HEK293 (cell line): ENCODE data around the gene TDRKH.

Source experiments
- CTCF ChIA-PET: fragments of 350-600 bp; formaldehyde crosslinking; extraction: SDS; loops from one replicate; lab custom pipeline; 2021; ENCODE audit warnings: antibody characterized with exemption; lab: Yijun Ruan, JAX
- POLR2A ChIA-PET: fragments of 300-600 bp; formaldehyde crosslinking; extraction: SDS; loops from one replicate; lab custom pipeline; 2020; ENCODE audit warnings: antibody characterized with exemption, inconsistent platforms; lab: Yijun Ruan, JAX
- H3K27ac ChIP-seq: fragments of 200-500 bp; sonication (Bioruptor generic); 2 replicates; pipeline ENCODE4 v1.5.1; 2014; ENCODE audit warnings: low read depth, low read length, control low read depth, inconsistent platforms; ENCODE audit errors: extremely low read depth
- H3K36me3 ChIP-seq, 2 experiments: fragments of 200-500 bp in 1 of 2; sonication (Bioruptor generic) in 1 of 2; 1 replicate in 1 of 2; 2 replicates in 1 of 2; pipeline ENCODE4 v1.5.1; 2014 to 2017; ENCODE audit warnings: inconsistent platforms in 2 of 2, low read length in 2 of 2; ENCODE audit not compliant: control insufficient read depth in 2 of 2, insufficient read depth in 1 of 2
- H3K4me1 ChIP-seq: fragments of 200-500 bp; sonication (Bioruptor generic); 2 replicates; pipeline ENCODE4 v1.5.1; 2014; ENCODE audit warnings: mild to moderate bottlenecking, low read length, inconsistent platforms; ENCODE audit not compliant: control insufficient read depth, insufficient read depth
- H3K4me3 ChIP-seq: 2 replicates; pipeline ENCODE4 v1.5.1; 2011; ENCODE audit warnings: low read depth, mild to moderate bottlenecking, control low read depth, low read length, moderate library complexity
- H3K9me3 ChIP-seq: fragments of 200-500 bp; sonication (Bioruptor generic); 2 replicates; pipeline ENCODE4 v1.5.1; 2014; ENCODE audit warnings: low read depth, low read length, inconsistent platforms; ENCODE audit not compliant: control insufficient read depth, insufficient read depth
- IKZF3 ChIP-seq: fragments of 450-650 bp; IDR thresholded peaks from 2 replicates; pipeline ENCODE4 v1.5.0; 2018; ENCODE audit warnings: missing biosample characterization, mild to moderate bottlenecking, missing genetic modification characterization, moderate library complexity
- KLF1 ChIP-seq: fragments of 450-650 bp; formaldehyde crosslinking; IDR thresholded peaks from 2 replicates; pipeline ENCODE4 v1.5.1; 2016; ENCODE audit warnings: missing biosample characterization, missing genetic modification characterization
- MEIS1 ChIP-seq: sonication (generic); formaldehyde crosslinking; IDR thresholded peaks from 2 replicates; pipeline ENCODE4 v1.8.1; 2022; ENCODE audit warnings: missing genetic modification reagents, mild to moderate bottlenecking, borderline replicate concordance
- RBAK ChIP-seq: fragments of 450-650 bp; formaldehyde crosslinking; IDR thresholded peaks from 2 replicates; pipeline ENCODE4 v1.5.1; 2016; ENCODE audit warnings: missing biosample characterization, missing genetic modification characterization
- SP7 ChIP-seq: fragments of 450-650 bp; formaldehyde crosslinking; IDR thresholded peaks from 2 replicates; pipeline ENCODE4 v1.5.1; 2016; ENCODE audit warnings: missing biosample characterization, missing genetic modification characterization
- TCF7L2 ChIP-seq: IDR thresholded peaks from 2 replicates; pipeline ENCODE4 v1.6.1; 2011; ENCODE audit warnings: low read depth, mild to moderate bottlenecking, inconsistent platforms, low read length, moderate library complexity, borderline replicate concordance
- ZBTB48 ChIP-seq: fragments of 450-650 bp; formaldehyde crosslinking; IDR thresholded peaks from 2 replicates; pipeline ENCODE4 v1.5.1; 2016; ENCODE audit warnings: missing biosample characterization, missing genetic modification characterization
- ZNF202 ChIP-seq: fragments of 450-650 bp; formaldehyde crosslinking; IDR thresholded peaks from 2 replicates; pipeline ENCODE4 v1.5.1; 2016; ENCODE audit warnings: missing biosample characterization, missing genetic modification characterization, borderline replicate concordance
- ZNF426 ChIP-seq: fragments of 450-650 bp; formaldehyde crosslinking; IDR thresholded peaks from 2 replicates; pipeline ENCODE4 v1.5.1; 2017; ENCODE audit warnings: missing biosample characterization, missing genetic modification characterization, mild to moderate bottlenecking, inconsistent platforms, moderate library complexity
- ZNF529 ChIP-seq: fragments of 450-650 bp; formaldehyde crosslinking; IDR thresholded peaks from 2 replicates; pipeline ENCODE4 v1.5.1; 2017; ENCODE audit warnings: missing genetic modification characterization, missing biosample characterization; ENCODE audit not compliant: insufficient replicate concordance
- ZNF544 ChIP-seq: fragments of 450-650 bp; formaldehyde crosslinking; IDR thresholded peaks from 2 replicates; pipeline ENCODE4 v1.5.0; 2017; ENCODE audit warnings: missing biosample characterization, missing genetic modification characterization
- ZNF561 ChIP-seq: fragments of 450-650 bp; IDR thresholded peaks from 2 replicates; pipeline ENCODE4 v1.5.1; 2018; ENCODE audit warnings: missing biosample characterization, missing genetic modification characterization, borderline replicate concordance
- ZNF677 ChIP-seq: fragments of 450-650 bp; IDR thresholded peaks from 2 replicates; pipeline ENCODE4 v1.5.0; 2018; ENCODE audit warnings: missing biosample characterization, mild to moderate bottlenecking, missing genetic modification characterization, moderate library complexity
- ZNF785 ChIP-seq: fragments of 450-650 bp; formaldehyde crosslinking; IDR thresholded peaks from 2 replicates; pipeline ENCODE4 v1.5.1; 2016; ENCODE audit warnings: missing biosample characterization, missing genetic modification characterization
- TF ChIP-seq, protein P1 (sequence below): fragments of 450-650 bp; formaldehyde crosslinking; IDR thresholded peaks from 2 replicates; pipeline ENCODE4 v1.5.1; 2016; ENCODE audit warnings: missing biosample characterization, missing genetic modification characterization
- TF ChIP-seq, protein P2 (sequence below): fragments of 450-650 bp; formaldehyde crosslinking; conservative IDR thresholded peaks from 2 replicates; pipeline ENCODE4 v1.5.1; 2016; ENCODE audit warnings: low read depth, missing biosample characterization, missing genetic modification characterization
- TF ChIP-seq, protein P3 (sequence below): fragments of 450-650 bp; formaldehyde crosslinking; IDR thresholded peaks from 2 replicates; pipeline ENCODE4 v1.5.1; 2017; ENCODE audit warnings: missing biosample characterization, missing genetic modification characterization

The TDRKH gene

DNA sequence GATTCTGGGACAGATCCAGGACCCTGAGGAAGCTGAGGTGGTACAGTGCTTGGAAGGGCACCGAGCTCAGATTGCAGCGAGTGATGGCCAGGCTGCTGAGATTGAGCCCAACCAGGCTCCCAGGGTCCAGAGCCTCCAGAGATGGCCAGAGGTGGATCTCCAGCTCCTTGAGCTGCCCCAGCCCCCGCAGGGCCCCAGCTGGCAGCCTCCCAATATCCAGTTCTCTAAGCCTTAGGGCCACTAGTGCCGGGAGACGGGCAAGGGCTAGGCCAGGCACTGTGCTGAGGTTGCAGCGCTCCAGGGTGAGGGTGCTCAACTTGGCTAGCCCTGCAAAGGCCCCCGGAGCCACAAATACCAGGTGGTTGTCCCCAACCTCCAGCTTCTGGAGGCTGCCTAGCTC lies 11.5 kb upstream of the TDRKH start:
- Histone ChIP-seq H3K27ac (no peak overlapping the region), H3K4me1 (no peaks in the 10 kb centered on the region), H3K4me3 (no peak overlapping the region), H3K36me3 (no peaks in the 10 kb centered on the region), H3K9me3 (no peaks in the 10 kb centered on the region)
- ChIA-PET POLR2A (no interaction called here), CTCF (interaction anchor here (0.6 to 0.9 kb wide), 2 partner anchors 12 to 34 kb away, joined by 3 read pairs; no protein-coding TSS in a partner anchor)
- TF ChIP-seq ZNF426 (no peak), TCF7L2 (no peak), MEIS1 (CRISPR knock-in tag) (no peak), ZBTB48 (no peak), ZNF785 (tag by site-specific recombination) (no peak), ZNF529 (tag by site-specific recombination) (no peak), RBAK (tag by site-specific recombination) (no peak)
- TF ChIP-seq, protein P1, sequence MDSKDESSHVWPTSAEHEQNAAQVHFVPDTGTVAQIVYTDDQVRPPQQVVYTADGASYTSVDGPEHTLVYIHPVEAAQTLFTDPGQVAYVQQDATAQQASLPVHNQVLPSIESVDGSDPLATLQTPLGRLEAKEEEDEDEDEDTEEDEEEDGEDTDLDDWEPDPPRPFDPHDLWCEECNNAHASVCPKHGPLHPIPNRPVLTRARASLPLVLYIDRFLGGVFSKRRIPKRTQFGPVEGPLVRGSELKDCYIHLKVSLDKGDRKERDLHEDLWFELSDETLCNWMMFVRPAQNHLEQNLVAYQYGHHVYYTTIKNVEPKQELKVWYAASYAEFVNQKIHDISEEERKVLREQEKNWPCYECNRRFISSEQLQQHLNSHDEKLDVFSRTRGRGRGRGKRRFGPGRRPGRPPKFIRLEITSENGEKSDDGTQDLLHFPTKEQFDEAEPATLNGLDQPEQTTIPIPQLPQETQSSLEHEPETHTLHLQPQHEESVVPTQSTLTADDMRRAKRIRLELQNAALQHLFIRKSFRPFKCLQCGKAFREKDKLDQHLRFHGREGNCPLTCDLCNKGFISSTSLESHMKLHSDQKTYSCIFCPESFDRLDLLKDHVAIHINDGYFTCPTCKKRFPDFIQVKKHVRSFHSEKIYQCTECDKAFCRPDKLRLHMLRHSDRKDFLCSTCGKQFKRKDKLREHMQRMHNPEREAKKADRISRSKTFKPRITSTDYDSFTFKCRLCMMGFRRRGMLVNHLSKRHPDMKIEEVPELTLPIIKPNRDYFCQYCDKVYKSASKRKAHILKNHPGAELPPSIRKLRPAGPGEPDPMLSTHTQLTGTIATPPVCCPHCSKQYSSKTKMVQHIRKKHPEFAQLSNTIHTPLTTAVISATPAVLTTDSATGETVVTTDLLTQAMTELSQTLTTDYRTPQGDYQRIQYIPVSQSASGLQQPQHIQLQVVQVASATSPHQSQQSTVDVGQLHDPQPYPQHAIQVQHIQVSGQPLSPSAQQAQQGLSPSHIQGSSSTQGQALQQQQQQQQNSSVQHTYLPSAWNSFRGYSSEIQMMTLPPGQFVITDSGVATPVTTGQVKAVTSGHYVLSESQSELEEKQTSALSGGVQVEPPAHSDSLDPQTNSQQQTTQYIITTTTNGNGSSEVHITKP (tag by site-specific recombination) = no peak
- TF ChIP-seq, protein P2, sequence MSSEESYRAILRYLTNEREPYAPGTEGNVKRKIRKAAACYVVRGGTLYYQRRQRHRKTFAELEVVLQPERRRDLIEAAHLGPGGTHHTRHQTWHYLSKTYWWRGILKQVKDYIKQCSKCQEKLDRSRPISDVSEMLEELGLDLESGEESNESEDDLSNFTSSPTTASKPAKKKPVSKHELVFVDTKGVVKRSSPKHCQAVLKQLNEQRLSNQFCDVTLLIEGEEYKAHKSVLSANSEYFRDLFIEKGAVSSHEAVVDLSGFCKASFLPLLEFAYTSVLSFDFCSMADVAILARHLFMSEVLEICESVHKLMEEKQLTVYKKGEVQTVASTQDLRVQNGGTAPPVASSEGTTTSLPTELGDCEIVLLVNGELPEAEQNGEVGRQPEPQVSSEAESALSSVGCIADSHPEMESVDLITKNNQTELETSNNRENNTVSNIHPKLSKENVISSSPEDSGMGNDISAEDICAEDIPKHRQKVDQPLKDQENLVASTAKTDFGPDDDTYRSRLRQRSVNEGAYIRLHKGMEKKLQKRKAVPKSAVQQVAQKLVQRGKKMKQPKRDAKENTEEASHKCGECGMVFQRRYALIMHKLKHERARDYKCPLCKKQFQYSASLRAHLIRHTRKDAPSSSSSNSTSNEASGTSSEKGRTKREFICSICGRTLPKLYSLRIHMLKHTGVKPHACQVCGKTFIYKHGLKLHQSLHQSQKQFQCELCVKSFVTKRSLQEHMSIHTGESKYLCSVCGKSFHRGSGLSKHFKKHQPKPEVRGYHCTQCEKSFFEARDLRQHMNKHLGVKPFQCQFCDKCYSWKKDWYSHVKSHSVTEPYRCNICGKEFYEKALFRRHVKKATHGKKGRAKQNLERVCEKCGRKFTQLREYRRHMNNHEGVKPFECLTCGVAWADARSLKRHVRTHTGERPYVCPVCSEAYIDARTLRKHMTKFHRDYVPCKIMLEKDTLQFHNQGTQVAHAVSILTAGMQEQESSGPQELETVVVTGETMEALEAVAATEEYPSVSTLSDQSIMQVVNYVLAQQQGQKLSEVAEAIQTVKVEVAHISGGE (tag by site-specific recombination) = no peak

DNA sequence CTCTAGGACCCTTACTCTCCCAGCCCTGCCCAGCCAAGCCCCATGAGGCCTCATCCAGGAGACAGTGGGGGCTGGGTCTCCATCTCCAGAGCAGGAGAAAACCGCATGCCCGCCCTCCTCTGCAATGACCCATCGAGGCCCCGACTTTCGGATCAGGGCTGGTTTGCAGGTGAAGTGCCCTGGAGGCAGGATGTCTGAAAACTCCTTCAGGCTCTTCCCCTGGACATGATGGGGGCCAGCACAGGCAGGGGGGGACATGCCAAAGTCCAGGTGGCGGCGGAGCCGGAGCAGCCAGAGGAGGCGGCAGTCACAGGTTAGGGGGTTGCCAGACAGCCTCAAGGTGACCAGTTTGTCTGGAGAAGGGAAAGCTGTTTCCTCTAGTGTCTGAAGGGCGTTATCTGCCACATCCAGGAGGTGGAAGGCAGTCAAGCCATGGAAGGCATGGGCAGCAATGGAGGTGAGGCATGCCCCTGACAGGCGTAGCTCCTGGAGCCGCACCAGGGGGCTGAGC lies 11.1 kb upstream of the TDRKH start:
- Histone ChIP-seq H3K27ac (no peak overlapping the region), H3K36me3 (no peaks in the 10 kb centered on the region), H3K4me1 (no peaks in the 10 kb centered on the region), H3K9me3 (no peaks in the 10 kb centered on the region), H3K4me3 (no peak overlapping the region)
- TF ChIP-seq KLF1 = no peak
- no peak for TF ChIP-seq ZNF561 (tag by site-specific recombination)
- no peak for TF ChIP-seq ZNF677 (tag by site-specific recombination)
- TF ChIP-seq, protein P3, sequence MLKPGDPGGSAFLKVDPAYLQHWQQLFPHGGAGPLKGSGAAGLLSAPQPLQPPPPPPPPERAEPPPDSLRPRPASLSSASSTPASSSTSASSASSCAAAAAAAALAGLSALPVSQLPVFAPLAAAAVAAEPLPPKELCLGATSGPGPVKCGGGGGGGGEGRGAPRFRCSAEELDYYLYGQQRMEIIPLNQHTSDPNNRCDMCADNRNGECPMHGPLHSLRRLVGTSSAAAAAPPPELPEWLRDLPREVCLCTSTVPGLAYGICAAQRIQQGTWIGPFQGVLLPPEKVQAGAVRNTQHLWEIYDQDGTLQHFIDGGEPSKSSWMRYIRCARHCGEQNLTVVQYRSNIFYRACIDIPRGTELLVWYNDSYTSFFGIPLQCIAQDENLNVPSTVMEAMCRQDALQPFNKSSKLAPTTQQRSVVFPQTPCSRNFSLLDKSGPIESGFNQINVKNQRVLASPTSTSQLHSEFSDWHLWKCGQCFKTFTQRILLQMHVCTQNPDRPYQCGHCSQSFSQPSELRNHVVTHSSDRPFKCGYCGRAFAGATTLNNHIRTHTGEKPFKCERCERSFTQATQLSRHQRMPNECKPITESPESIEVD (tag by site-specific recombination) = no peak
- TF ChIP-seq SP7 (tag by site-specific recombination) = no peak
- no peak for TF ChIP-seq ZNF202 (tag by site-specific recombination)
- TF ChIP-seq IKZF3 (tag by site-specific recombination) = no peak
- no peak for TF ChIP-seq ZNF544 (tag by site-specific recombination)
- no peak for TF ChIP-seq ZBTB48
- ChIA-PET CTCF (interaction anchor here (0.9 kb wide), 1 partner anchor 12 kb away, joined by 3 read pairs; no protein-coding TSS in a partner anchor), POLR2A (no interaction called here)
